ENCODE measurements around the gene FOCAD. TPM values are rescaled to one million over a fixed set of nuclear protein-coding genes. Genes with fewer than 3 reads are reported as not detected.

Gene FOCAD
- total and polyA plus RNA-seq, 2 of the 8 experiments (the other 6 are each of a cell fraction or from before 2014, with no cell fraction given): 22.0 to 38.4 TPM

- H3K79me2 ChIP-seq (ENCODE audit: control insufficient read depth in 1 of 2, insufficient read depth in 2 of 2, low read length in 2 of 2): no peaks in the 10 kb centered on the region
- no peak overlapping the region for H4K8ac ChIP-seq (ENCODE audit: extremely low read depth, insufficient read depth, low read length)
- H3K23me2 ChIP-seq (ENCODE audit: low read depth, low read length): no peaks in the 10 kb centered on the region
- no peaks in the 10 kb centered on the region for H3K4me1 ChIP-seq (replicated peaks in 1 of 4; ENCODE audit: control insufficient read depth in 3 of 4, insufficient read depth in 4 of 4, low read length in 3 of 4)
- H2BK5ac ChIP-seq (ENCODE audit: low read depth, low read length): no peak overlapping the region
- H3K36me3 ChIP-seq (ENCODE audit: control insufficient read depth in 2 of 4, insufficient read depth in 4 of 4, low read length in 3 of 4): no peaks in the 10 kb centered on the region
- no peak overlapping the region for H3K4me2 ChIP-seq (ENCODE audit: insufficient read depth in 1 of 2, low read depth in 2 of 2, low read length in 2 of 2)
- no peak overlapping the region for H2BK12ac ChIP-seq (ENCODE audit: low read depth, low read length)
- CTCF ChIA-PET (ENCODE audit: partially characterized antibody): interaction anchor here (0.6 to 1.5 kb wide), 3 partner anchors 10 to 16 kb away, joined by 3 read pairs; no protein-coding TSS in a partner anchor
- no peak overlapping the region for H3K14ac ChIP-seq (ENCODE audit: insufficient read length)
- H3K27ac ChIP-seq (ENCODE audit: low read depth, low read length): no peak overlapping the region
- H2BK20ac ChIP-seq (ENCODE audit: low read length): no peak overlapping the region
- no peak for DNase-seq (ENCODE audit: low read depth in 1 of 2, low spot score in 2 of 2)
- no peak overlapping the region for H2AK5ac ChIP-seq (ENCODE audit: low read depth, low read length)
- no peak for FAIRE-seq
- no peak overlapping the region for H3K4ac ChIP-seq (replicated peaks; ENCODE audit: insufficient read length, low read depth, low read length)
- H4K20me1 ChIP-seq (replicated peaks in 1 of 2; ENCODE audit: control insufficient read depth in 1 of 2, insufficient read depth in 2 of 2, low read length in 2 of 2): peaks cover 2% of the 10 kb centered on the region in 2 experiments
- H3K9me3 ChIP-seq (ENCODE audit: insufficient read depth in 2 of 2, low read depth in 1 of 2, low read length in 1 of 2): no peaks in the 10 kb centered on the region
- no peak overlapping the region for H3K9ac ChIP-seq (replicated peaks in 1 of 4; ENCODE audit: extremely low read depth in 1 of 4, low read depth in 3 of 4, low read length in 3 of 4)
- no peak overlapping the region for H2BK15ac ChIP-seq (ENCODE audit: low read length)
- no peak overlapping the region for H2AFZ ChIP-seq (ENCODE audit: low read length)
- no peak overlapping the region for H3K18ac ChIP-seq (ENCODE audit: extremely low read depth, low read length)
- POLR2A ChIA-PET (ENCODE audit: partially characterized antibody): no interaction called here
- TF ChIP-seq HDAC2 (IDR thresholded peaks at IDR 0.05; ENCODE audit: borderline replicate concordance in 1 of 2, low read depth in 2 of 2, low read length in 2 of 2) (no peak), SIRT6 (IDR thresholded peaks at IDR 0.05; ENCODE audit: low read length) (no peak), FOSL1 (IDR thresholded peaks at IDR 0.05; ENCODE audit: insufficient read depth, low read depth, low read length) (no peak)
- H3K4me3 ChIP-seq (ENCODE audit: extremely low read depth in 1 of 4, insufficient read depth in 2 of 4, low read depth in 3 of 4, low read length in 4 of 4): no peak overlapping the region
- no peak overlapping the region for H3K23ac ChIP-seq (ENCODE audit: insufficient read length)
- H3K56ac ChIP-seq (replicated peaks; ENCODE audit: insufficient read length, low read depth, low read length): no peak overlapping the region
- H3K27me3 ChIP-seq (replicated peaks in 1 of 4; ENCODE audit: control insufficient read depth in 3 of 4, extremely low read depth in 1 of 4, insufficient read depth in 3 of 4, low read length in 3 of 4): no peaks in the 10 kb centered on the region
- H4K91ac ChIP-seq (replicated peaks; ENCODE audit: insufficient read length, low read length): no peak overlapping the region
- WGBS, 2 experiments (ENCODE audit: extremely low coverage in 1 of 2, insufficient coverage in 1 of 2, insufficient read length in 1 of 2, insufficient replicate concordance in 2 of 2, low coverage in 1 of 2, low lambda C conversion rate in 2 of 2, missing lambda C conversion rate in 1 of 2): 81% methylated on average over 8 of the region's 8 CpGs; no CpG with 5 or more reads in 1 of the 2 experiments
- H2BK120ac ChIP-seq (replicated peaks; ENCODE audit: low read depth, low read length): no peak overlapping the region
- H4K5ac ChIP-seq (ENCODE audit: insufficient read length, low read depth, low read length): no peak overlapping the region
- H3K79me1 ChIP-seq (ENCODE audit: low read depth, low read length): no peaks in the 10 kb centered on the region; the same call in 1 of the 2 replicates
These were observed 123.9 kb downstream of the FOCAD start for GRCh38 chr9:20808002-20808401.

All from H1 (cell line).